Measurements from ENCODE around the gene BCOR.

DNA sequence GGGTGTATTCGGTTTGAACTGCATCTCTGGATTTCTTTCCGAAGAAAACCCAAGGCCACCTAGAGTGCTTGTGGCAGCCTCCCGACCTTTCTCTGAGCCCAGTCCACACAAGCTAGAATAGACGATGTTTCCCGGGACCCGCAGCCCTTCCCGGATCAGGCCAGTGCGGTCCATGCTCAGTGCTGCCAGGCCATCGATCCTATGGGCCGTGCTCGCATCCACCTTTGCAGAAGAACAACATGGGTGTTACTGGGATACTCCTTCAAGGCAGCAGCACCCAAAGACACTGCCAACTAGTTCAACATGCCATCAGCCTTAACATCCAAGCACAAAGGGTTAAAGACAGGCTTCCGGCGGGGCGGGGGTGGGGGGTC, 22.8 kb downstream of the BCOR start:
- TF ChIP-seq, protein P1, sequence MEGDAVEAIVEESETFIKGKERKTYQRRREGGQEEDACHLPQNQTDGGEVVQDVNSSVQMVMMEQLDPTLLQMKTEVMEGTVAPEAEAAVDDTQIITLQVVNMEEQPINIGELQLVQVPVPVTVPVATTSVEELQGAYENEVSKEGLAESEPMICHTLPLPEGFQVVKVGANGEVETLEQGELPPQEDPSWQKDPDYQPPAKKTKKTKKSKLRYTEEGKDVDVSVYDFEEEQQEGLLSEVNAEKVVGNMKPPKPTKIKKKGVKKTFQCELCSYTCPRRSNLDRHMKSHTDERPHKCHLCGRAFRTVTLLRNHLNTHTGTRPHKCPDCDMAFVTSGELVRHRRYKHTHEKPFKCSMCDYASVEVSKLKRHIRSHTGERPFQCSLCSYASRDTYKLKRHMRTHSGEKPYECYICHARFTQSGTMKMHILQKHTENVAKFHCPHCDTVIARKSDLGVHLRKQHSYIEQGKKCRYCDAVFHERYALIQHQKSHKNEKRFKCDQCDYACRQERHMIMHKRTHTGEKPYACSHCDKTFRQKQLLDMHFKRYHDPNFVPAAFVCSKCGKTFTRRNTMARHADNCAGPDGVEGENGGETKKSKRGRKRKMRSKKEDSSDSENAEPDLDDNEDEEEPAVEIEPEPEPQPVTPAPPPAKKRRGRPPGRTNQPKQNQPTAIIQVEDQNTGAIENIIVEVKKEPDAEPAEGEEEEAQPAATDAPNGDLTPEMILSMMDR (IDR thresholded peaks at IDR 0.05), result no peak
- no peak for TF ChIP-seq POLR2A (IDR thresholded peaks at IDR 0.05)
